Posterior vena cava (tissue), 2 donors: ENCODE data around the gene OTUD5. TPM values are rescaled to one million over a fixed set of nuclear protein-coding genes. Genes with fewer than 3 reads are reported as not detected.
"Not testable (repeated sequence)": the region's sequence is repeated elsewhere in the genome, so short reads cannot be mapped to it uniquely, and the experiment has no call there.

Experiments used
- DNase-seq: peaks from one replicate; pipeline ENCODE4 v3.0.0-alpha.2; 2020; ENCODE audit warnings: low spot score
- intact Hi-C, 2 donors: fragments of 100-400 bp; cut with DNase I; formaldehyde crosslinking; loops; one replicate each; pipeline versions ENCODE4 v1.14.1 to v1.14.2; 2022 to 2023
- long read RNA-seq, 2 donors: library from polyadenylated mRNA; unstranded; transcript quantifications; one replicate each; pipeline ENCODE4 v2.0.0, GENCODE V29; 2020 to 2021
- total RNA-seq, 2 donors: library from RNA; stranded (reverse); fragmentation: NEBNext Ultra II Directional; extraction: Animal tissue kit (Norgen Biotek cat#: 25700); gene quantifications; one replicate each; pipeline ENCODE4 v1.2.1, GENCODE V29; 2021
- donor health status: DM: yes; HTN: yes; CAD: no.
- donor health status: DM: yes; HTN: yes; CAD: no.

Gene OTUD5, protein sequence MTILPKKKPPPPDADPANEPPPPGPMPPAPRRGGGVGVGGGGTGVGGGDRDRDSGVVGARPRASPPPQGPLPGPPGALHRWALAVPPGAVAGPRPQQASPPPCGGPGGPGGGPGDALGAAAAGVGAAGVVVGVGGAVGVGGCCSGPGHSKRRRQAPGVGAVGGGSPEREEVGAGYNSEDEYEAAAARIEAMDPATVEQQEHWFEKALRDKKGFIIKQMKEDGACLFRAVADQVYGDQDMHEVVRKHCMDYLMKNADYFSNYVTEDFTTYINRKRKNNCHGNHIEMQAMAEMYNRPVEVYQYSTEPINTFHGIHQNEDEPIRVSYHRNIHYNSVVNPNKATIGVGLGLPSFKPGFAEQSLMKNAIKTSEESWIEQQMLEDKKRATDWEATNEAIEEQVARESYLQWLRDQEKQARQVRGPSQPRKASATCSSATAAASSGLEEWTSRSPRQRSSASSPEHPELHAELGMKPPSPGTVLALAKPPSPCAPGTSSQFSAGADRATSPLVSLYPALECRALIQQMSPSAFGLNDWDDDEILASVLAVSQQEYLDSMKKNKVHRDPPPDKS
- 10 to 100 TPM; 36.0 to 36.9 TPM for total RNA-seq
- long read RNA-seq, donor 1, transcript OTUD5-202 (9 exons, 2,692 nt), result major isoform, 9 of 26 reads
- long read RNA-seq, donor 1, partial matches to known transcripts, result 3 of 26 reads
- long read RNA-seq, donor 1, other reads (novel, unspliced or antisense), result 7 of 26 reads
- long read RNA-seq, donor 2, partial matches to known transcripts, result 8 of 22 reads
- long read RNA-seq, donor 2, other reads (novel, unspliced or antisense), result 10 of 22 reads

GRCh38 chrX:48957477-48957826, at the start of gene OTUD5:
Gene OTUD5, minus strand, starts transcription at chrX:48957607. Its CDS starts 37 bp downstream, at chrX:48957570.
- intact Hi-C loops, result no loop called here
- peak; percentile 89 for DNase-seq

GRCh38 chrX:49003696-49004095, 46.3 kb upstream of the OTUD5 start:
- intact Hi-C loops, result no loop called here

DNA sequence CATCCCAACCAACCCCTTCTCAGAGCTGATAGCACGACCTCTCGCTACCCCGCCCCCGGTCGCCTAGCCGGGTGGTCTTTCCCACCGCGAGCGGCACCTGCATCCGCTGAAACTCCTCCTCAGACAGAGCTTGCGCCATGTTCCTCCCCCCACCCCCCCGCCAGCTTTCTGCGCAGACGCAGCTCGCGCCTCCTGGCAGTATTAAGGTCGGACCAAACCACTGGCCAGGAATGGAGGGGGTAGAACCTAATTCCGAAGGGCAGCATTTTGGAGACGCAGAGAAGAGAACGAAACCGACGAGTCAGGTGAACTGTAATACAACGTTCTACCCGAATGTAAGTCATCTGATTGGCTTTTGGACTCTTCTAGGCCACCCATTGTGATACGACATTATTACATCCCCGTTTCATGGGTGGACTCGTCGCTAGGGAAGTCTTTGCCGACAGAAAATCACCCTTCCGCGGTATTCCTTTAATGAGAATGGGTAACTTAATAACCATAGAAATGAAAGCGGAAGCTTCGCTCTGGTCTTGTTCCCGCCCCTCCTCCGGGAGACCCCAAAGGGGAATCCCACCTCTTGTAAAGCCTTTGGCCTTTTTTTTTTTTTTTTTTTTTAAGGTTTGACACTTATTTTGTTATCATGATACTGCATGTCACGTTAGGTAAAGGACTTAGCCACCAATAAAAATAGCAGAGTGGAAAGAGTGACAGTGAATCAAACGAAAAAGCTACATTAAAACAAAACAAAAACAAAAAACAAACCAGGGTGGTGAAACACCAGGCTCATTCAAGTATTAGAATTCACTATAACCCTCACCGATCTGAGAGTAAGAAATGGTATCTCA, 44.9 kb upstream of the OTUD5 start, which contains the start of gene GRIPAP1:
Gene GRIPAP1 (minus strand): TSS at position 174 of the 845 bp plus-strand sequence. CDS start 35 bp downstream, at position 139.
- intact Hi-C loops, result no loop called here
- peak; percentile 86 for DNase-seq

More at GRCh38 chrX:49003696-49004095, 46.3 kb upstream of the OTUD5 start:
- no peak for DNase-seq

GRCh38 chrX:49001521-49002090, 44.2 kb upstream of the OTUD5 start:
- intact Hi-C loops, result no loop called here
- no peak for DNase-seq

GRCh38 chrX:49000636-49001035, 43.2 kb upstream of the OTUD5 start:
- DNase-seq, result no peak
- intact Hi-C loops, result no loop called here

GRCh38 chrX:48999030-48999429, 41.6 kb upstream of the OTUD5 start:
- DNase-seq, result no peak
- intact Hi-C loops, result no loop called here

- intact Hi-C loops, result no loop called here
- DNase-seq, result no peak
These were observed 41.0 kb upstream of the OTUD5 start for GRCh38 chrX:48998391-48998790.

DNA sequence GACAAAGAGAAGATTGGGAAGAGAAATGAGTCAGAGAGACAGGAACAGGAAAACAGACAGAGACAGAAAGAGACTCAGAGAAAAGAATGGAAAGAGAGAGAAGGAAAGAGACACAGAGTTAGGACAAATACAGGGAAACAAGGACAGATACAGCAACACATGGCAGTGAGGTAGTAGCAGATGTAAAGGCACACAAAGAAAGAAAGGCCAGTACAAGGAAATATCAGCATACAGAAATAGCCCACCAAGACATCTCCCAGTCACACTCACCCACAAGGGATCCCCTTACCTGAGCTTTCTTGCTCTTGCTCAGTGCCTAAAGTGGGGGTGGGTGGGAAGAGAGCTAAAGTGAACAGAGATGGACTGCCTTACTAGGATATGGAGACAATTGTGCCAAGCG, 40.5 kb upstream of the OTUD5 start:
- DNase-seq, result no peak
- intact Hi-C loops, result no loop called here

GRCh38 chrX:48997455-48997854, 40.0 kb upstream of the OTUD5 start:
- DNase-seq, result no peak
- intact Hi-C loops, result no loop called here

GRCh38 chrX:48996969-48997368, 39.6 kb upstream of the OTUD5 start:
- intact Hi-C loops, result no loop called here
- DNase-seq, result no peak

- intact Hi-C loops, result no loop called here
- no peak for DNase-seq
These were observed 34.9 kb upstream of the OTUD5 start for GRCh38 chrX:48992341-48992740.

- intact Hi-C loops, result no loop called here
- no peak for DNase-seq
These were observed 32.1 kb upstream of the OTUD5 start for GRCh38 chrX:48989483-48989882.

DNA sequence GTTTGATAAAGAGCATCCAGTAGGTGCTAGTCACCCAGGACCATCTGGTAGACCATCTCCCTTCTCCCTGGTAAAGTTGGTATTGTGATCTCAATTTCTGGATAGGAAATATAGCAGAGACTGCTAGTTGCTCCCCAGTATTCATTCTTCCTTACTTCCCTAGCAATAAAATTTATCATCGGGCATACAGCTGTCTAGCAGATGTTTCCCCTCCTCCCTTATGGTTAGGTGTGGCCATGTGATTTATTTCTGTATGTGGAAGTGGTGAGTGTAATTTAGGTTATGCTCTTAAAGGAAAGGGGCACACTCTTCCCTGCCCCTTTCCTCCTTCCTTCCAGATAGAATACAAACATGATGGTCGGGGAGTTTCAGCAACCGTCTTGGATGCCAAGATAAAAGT, 26.5 kb upstream of the OTUD5 start:
- intact Hi-C loops, result no loop called here
- DNase-seq, result no peak

DNA sequence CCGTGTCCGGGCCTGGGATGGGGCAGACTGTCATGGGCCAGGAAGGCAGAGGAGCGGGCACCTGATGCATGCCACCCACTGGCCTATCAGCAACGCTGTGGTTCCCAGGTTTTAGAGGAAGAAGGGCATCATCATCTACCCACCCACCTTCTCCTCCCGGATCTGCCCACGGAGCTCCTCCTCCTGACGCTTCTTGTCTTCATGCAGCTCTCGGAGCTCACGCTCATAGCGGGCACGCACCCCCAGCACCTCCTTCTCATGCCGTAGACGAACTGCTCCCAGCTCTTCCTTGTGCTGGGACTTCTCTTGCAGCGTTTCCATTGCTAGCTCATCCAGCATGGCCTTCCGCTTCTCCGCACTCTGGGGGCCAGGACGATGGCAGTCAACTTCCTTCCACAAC, 25.7 kb upstream of the OTUD5 start:
- intact Hi-C loops, result no loop called here
- DNase-seq, result no peak

GRCh38 chrX:48981178-48981577, 23.8 kb upstream of the OTUD5 start:
- intact Hi-C loops, result no loop called here
- no peak for DNase-seq

DNA sequence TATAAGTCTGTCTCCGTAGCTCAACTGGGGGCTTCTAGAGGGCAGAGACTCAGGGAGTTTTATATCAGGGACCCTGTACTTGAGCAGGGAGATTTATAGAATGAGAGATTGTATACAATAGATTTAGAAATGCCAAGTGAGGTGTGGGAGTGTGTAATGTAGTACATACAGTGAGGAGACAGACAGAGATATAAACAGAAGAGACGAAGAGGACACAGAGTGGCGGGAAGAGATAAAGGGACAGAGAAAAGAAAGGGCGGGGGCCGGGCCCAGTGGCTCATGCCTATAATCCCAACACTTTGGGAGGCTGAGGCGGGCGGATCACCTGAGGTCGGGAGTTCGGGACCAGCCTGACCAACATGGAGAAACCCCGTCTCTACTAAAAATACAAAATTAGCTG, 22.9 kb upstream of the OTUD5 start:
- intact Hi-C loops, DNase-seq: not testable (repeated sequence)

- intact Hi-C loops, result loop anchor here in 1 of 2 donors (10.0 kb wide), 1 partner anchor 63 kb away; the partner anchor contains the start of genes PIM2 and SLC35A2
- no peak for DNase-seq
These were observed 20.8 kb upstream of the OTUD5 start for GRCh38 chrX:48978226-48978625.

GRCh38 chrX:48976086-48976485, 18.7 kb upstream of the OTUD5 start:
- intact Hi-C loops, result loop anchor here in 1 of 2 donors (10.0 kb wide), 1 partner anchor 61 kb away; the partner anchor contains the start of genes PIM2 and SLC35A2
- no peak for DNase-seq

DNA sequence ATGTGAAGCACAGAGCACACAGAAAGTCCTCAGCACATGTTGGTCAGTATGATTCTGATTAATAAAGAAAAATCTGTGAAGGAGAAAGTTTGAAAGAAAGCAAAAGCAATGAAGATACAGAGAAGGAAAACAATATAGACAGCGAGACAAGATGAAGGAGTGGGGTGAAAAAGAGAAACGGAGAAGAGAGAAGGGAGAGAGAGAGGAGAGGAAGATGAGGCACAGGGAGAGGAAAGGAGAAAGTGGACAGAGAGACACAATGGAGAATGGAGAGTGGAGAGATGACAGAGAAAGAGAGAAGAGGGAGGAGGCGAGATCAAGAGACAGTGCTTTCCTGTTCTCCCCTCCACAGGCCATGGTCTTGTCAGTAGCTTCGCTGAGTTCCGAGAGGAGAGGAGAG, 18.1 kb upstream of the OTUD5 start:
- no peak for DNase-seq

More for the DNA sequence above, 18.1 kb upstream of the OTUD5 start:
- intact Hi-C loops, result loop anchor here in 1 of 2 donors (10.0 kb wide), 1 partner anchor 61 kb away; the partner anchor contains the start of genes PIM2 and SLC35A2
